B cell (primary cell): ENCODE measurements around the gene SETD9. TPM values are rescaled to one million over a fixed set of nuclear protein-coding genes. Genes with fewer than 3 reads are reported as not detected.

Experiments
- ATAC-seq: fragments of 200-7000 bp; cut with Tn5 transposase; one replicate; pipeline ENCODE4 v1.10.0; 2021; ENCODE audit warnings: low read depth, mild to moderate bottlenecking, moderate number of reproducible peaks, moderate library complexity
- CTCF ChIA-PET: fragments of 350-600 bp; sonication (Branson Sonifier 250); formaldehyde crosslinking; loops from one replicate; lab custom pipeline; 2021; ENCODE audit warnings: antibody characterized with exemption, inconsistent platforms; lab: Charles Lee
- POLR2A ChIA-PET: fragments of 350-600 bp; sonication (Branson Sonifier 250); formaldehyde crosslinking; loops from one replicate; lab custom pipeline; 2021; ENCODE audit warnings: antibody characterized with exemption; lab: Charles Lee
- DNase-seq: peaks from one replicate; pipeline ENCODE4 v3.0.0; 2013
- H2AFZ ChIP-seq: 2 replicates; pipeline ENCODE4 v1.6.1; 2012; ENCODE audit warnings: mild to moderate bottlenecking, low read depth, low read length; ENCODE audit not compliant: insufficient read depth, poor library complexity, severe bottlenecking
- H3K27ac ChIP-seq, 2 donors: 1 replicate in 1 of 2; 2 replicates in 1 of 2; pipeline ENCODE4 v1.5.1; 2012 to 2013; ENCODE audit warnings: low read length in 2 of 2, mild to moderate bottlenecking in 2 of 2, moderate library complexity in 1 of 2
- H3K27me3 ChIP-seq, 4 experiments: fragments of 200-600 bp in 1 of 4; sonication (generic) in 1 of 4; replicated peaks in 1 of 4; 1 replicate in 2 of 4; 2 replicates in 2 of 4; pipeline versions ENCODE4 v1.6.1 to v1.7.0; 2013 to 2016; ENCODE audit warnings: low read length in 3 of 4, mild to moderate bottlenecking in 2 of 4, mixed read lengths in 1 of 4, moderate library complexity in 1 of 4; ENCODE audit not compliant: insufficient read depth in 4 of 4, control insufficient read depth in 3 of 4; ENCODE audit errors: control extremely low read depth in 1 of 4
- H3K36me3 ChIP-seq, 2 experiments: replicated peaks in 1 of 2; 1 replicate in 1 of 2; 2 replicates in 1 of 2; pipeline versions ENCODE4 v1.6.1 to v1.7.1; 2013; ENCODE audit warnings: low read length in 1 of 2; ENCODE audit not compliant: insufficient read depth in 2 of 2, control insufficient read depth in 1 of 2; ENCODE audit errors: control extremely low read depth in 1 of 2, extremely low read depth in 1 of 2
- H3K4me1 ChIP-seq, 2 donors: fragments of 200-600 bp in 1 of 2; sonication (generic) in 1 of 2; 1 replicate in 1 of 2; 2 replicates in 1 of 2; pipeline versions ENCODE4 v1.5.1 to v1.6.1; 2013 to 2017; ENCODE audit warnings: low read length in 2 of 2; ENCODE audit not compliant: control insufficient read depth in 2 of 2, insufficient read depth in 2 of 2
- H3K4me2 ChIP-seq: replicated peaks from 2 replicates; pipeline ENCODE3; 2012; ENCODE audit warnings: mild to moderate bottlenecking, low read depth, low read length; ENCODE audit not compliant: poor library complexity, severe bottlenecking
- H3K4me3 ChIP-seq, 5 experiments: fragments of 200-600 bp in 1 of 5; sonication (generic) in 1 of 5; 1 replicate in 3 of 5; 2 replicates in 2 of 5; pipeline versions ENCODE4 v1.5.1 to v1.7.0; 2011 to 2016; ENCODE audit warnings: low read length in 4 of 5, mild to moderate bottlenecking in 4 of 5, low read depth in 2 of 5, control low read depth in 1 of 5, moderate library complexity in 1 of 5; ENCODE audit not compliant: insufficient read depth in 1 of 5; ENCODE audit errors: control extremely low read depth in 1 of 5, extremely low read depth in 1 of 5
- H3K79me2 ChIP-seq: fragments of 200-600 bp; sonication (generic); one replicate; pipeline ENCODE4 v1.6.0; 2016; ENCODE audit warnings: low read length; ENCODE audit not compliant: control insufficient read depth, insufficient read depth
- H3K9ac ChIP-seq: fragments of 200-600 bp; sonication (generic); 2 replicates; pipeline ENCODE4 v1.6.1; 2017; ENCODE audit warnings: mild to moderate bottlenecking, low read length, moderate library complexity
- H3K9me3 ChIP-seq, 3 donors: one replicate each; pipeline versions ENCODE4 v1.6.1 to v1.7.1; 2013; ENCODE audit warnings: low read length in 2 of 3; ENCODE audit not compliant: control insufficient read depth in 2 of 3, insufficient read depth in 1 of 3; ENCODE audit errors: control extremely low read depth in 1 of 3
- H4K20me1 ChIP-seq: 2 replicates; pipeline ENCODE4 v1.6.0; 2012; ENCODE audit warnings: mild to moderate bottlenecking, low read length; ENCODE audit not compliant: insufficient read depth, control insufficient read depth, poor library complexity, severe bottlenecking
- H3K27ac Mint-ChIP-seq: one replicate; pipeline ENCODE4 v1.8.0; 2021; ENCODE audit warnings: mixed read lengths
- H3K27me3 Mint-ChIP-seq: one replicate; pipeline ENCODE4 v1.8.0; 2021; ENCODE audit warnings: mixed read lengths
- H3K4me1 Mint-ChIP-seq: one replicate; pipeline ENCODE4 v1.8.0; 2021; ENCODE audit warnings: mixed read lengths
- H3K4me3 Mint-ChIP-seq: one replicate; pipeline ENCODE4 v1.8.0; 2021; ENCODE audit warnings: mixed read lengths
- H3K9me3 Mint-ChIP-seq: one replicate; pipeline ENCODE4 v1.8.0; 2022; ENCODE audit warnings: mixed read lengths; ENCODE audit not compliant: insufficient read depth
- CTCF ChIP-seq: fragments of 200-600 bp; IDR thresholded peaks from one replicate; pipeline ENCODE4 v1.8.0; 2022; ENCODE audit warnings: antibody characterized with exemption, mild to moderate bottlenecking
- EZH2 ChIP-seq: IDR thresholded peaks from 2 replicates; pipeline ENCODE4 v1.6.1; 2012; ENCODE audit warnings: borderline replicate concordance, low read depth, mild to moderate bottlenecking, moderate library complexity, low read length; ENCODE audit not compliant: insufficient read depth, poor library complexity, severe bottlenecking
- WGBS: methylation state at CpG from one replicate; pipeline ENCODE4 v1.1.5; 2013; ENCODE audit warnings: missing lambda C conversion rate; ENCODE audit not compliant: insufficient coverage; 5-methylcytosine and 5-hydroxymethylcytosine counted together
- intact Hi-C: fragments of 100-400 bp; cut with micrococcal nuclease; formaldehyde crosslinking; loops from one replicate; pipeline ENCODE4 v1.10.0; 2022
- polyA plus RNA-seq: library from polyadenylated mRNA; depleted of rRNA; stranded (reverse); fragments of >200 nt; gene quantifications from 2 replicates; pipeline ENCODE4 v1.2.3, GENCODE V29; 2012
- total RNA-seq, 2 donors: library from RNA; stranded (reverse); fragments of 120-200 nt in 1 of 2; gene quantifications; 1 replicate in 1 of 2; 2 replicates in 1 of 2; pipeline versions ENCODE4 v1.2.3 to v1.2.4, GENCODE V29; 2013 to 2022

SETD9 gene
- total and polyA plus RNA-seq, 2 donors (not counting 1 experiment from before 2014, with no cell fraction given): 5.0 to 7.2 TPM

GRCh38 chr5:56963246-56963645 lies 53.9 kb downstream of the SETD9 start:
- intact Hi-C loops: no loop called here
- Histone ChIP-seq H3K4me1 (no peaks in the 10 kb centered on the region), H3K36me3 (no peaks in the 10 kb centered on the region), H2AFZ (no peak overlapping the region), H3K79me2 (no peaks in the 10 kb centered on the region), H3K4me3 (no peak overlapping the region), H3K9me3 (no peaks in the 10 kb centered on the region), H3K27me3 (peaks cover 0 to 21% (median 15%) of the 10 kb centered on the region in 4 experiments), H3K27ac (no peak overlapping the region), H4K20me1 (no peaks in the 10 kb centered on the region), H3K9ac (no peak overlapping the region), H3K4me2 (no peak overlapping the region)
- DNase-seq (no peak), ATAC-seq (no peak)
- Mint-ChIP-seq H3K9me3 (no peaks in the 10 kb centered on the region), H3K4me3 (no peak overlapping the region), H3K27ac (no peak overlapping the region), H3K4me1 (no peaks in the 10 kb centered on the region), H3K27me3 (peaks cover 48% of the 10 kb centered on the region)
- ChIA-PET POLR2A (no interaction called here), CTCF (no interaction called here)
- TF ChIP-seq EZH2: no peak
- no peak for TF ChIP-seq CTCF
- WGBS: no CpG with 5 or more reads among the region's 5 CpGs

GRCh38 chr5:56964173-56964572 lies 54.8 kb downstream of the SETD9 start:
- no peak for DNase-seq
- no peaks in the 10 kb centered on the region for H3K4me1 Mint-ChIP-seq
- H3K9ac ChIP-seq: no peak overlapping the region
- no peak overlapping the region for H3K27ac ChIP-seq
- no peaks in the 10 kb centered on the region for H3K4me1 ChIP-seq
- ATAC-seq: no peak
- POLR2A ChIA-PET: interaction anchor here (0.7 kb wide), 1 partner anchor 166 kb away, joined by 3 read pairs; no protein-coding TSS in a partner anchor
- no peaks in the 10 kb centered on the region for H3K9me3 ChIP-seq
- no peak overlapping the region for H3K27ac Mint-ChIP-seq
- H2AFZ ChIP-seq: no peak overlapping the region
- peaks cover 40% of the 10 kb centered on the region for H3K27me3 Mint-ChIP-seq
- H4K20me1 ChIP-seq: no peaks in the 10 kb centered on the region
- no peaks in the 10 kb centered on the region for H3K9me3 Mint-ChIP-seq
- no peak overlapping the region for H3K4me2 ChIP-seq
- no peaks in the 10 kb centered on the region for H3K79me2 ChIP-seq
- TF ChIP-seq CTCF (no peak), EZH2 (no peak)
- intact Hi-C loops: no loop called here
- no CpG with 5 or more reads among the region's 2 CpGs for WGBS
- H3K4me3 Mint-ChIP-seq: no peak overlapping the region
- H3K27me3 ChIP-seq: peaks cover 0 to 18% (median 13%) of the 10 kb centered on the region in 4 experiments
- CTCF ChIA-PET: no interaction called here
- no peak overlapping the region for H3K4me3 ChIP-seq
- H3K36me3 ChIP-seq: no peaks in the 10 kb centered on the region

Other genes starting within 250 kb of the SETD9 start
- 160 and 164 TPM in 2 replicates for gene MAP3K1, start 94.0 kb upstream of the SETD9 start, total RNA-seq
- gene MAP3K1, start 94.0 kb upstream of the SETD9 start, polyA plus RNA-seq: 51.7 and 88.1 TPM in 2 replicates
- 23.2 and 25.9 TPM in 2 replicates for gene MIER3, start 42.5 kb downstream of the SETD9 start, total RNA-seq
- 5.8 and 8.2 TPM in 2 replicates for gene MIER3, start 42.5 kb downstream of the SETD9 start, polyA plus RNA-seq